Esophagus (tissue), 2 donors: ENCODE data around the gene GPX5. TPM values are rescaled to one million over a fixed set of nuclear protein-coding genes. Genes with fewer than 3 reads are reported as not detected.
A peak's percentile ranks its signal among the peaks of the same experiment; 100 is the strongest.
"Not testable (repeated sequence)": the region's sequence is repeated elsewhere in the genome, so short reads cannot be mapped to it uniquely, and the experiment has no call there.

Experiments
- H3K27ac ChIP-seq, 2 donors: one replicate each; pipeline ENCODE4 v1.5.1; 2013; ENCODE audit warnings: low read depth in 2 of 2, mild to moderate bottlenecking in 2 of 2, inconsistent platforms in 1 of 2, low read length in 1 of 2, moderate library complexity in 1 of 2
- H3K27me3 ChIP-seq, 2 donors: one replicate each; pipeline ENCODE4 v1.6.1; 2013; ENCODE audit warnings: low read length in 2 of 2, control low read depth in 1 of 2, mild to moderate bottlenecking in 1 of 2; ENCODE audit not compliant: insufficient read depth in 2 of 2, control insufficient read depth in 1 of 2
- H3K36me3 ChIP-seq, 2 donors: one replicate each; pipeline ENCODE4 v1.6.1; 2013; ENCODE audit warnings: low read length in 1 of 2; ENCODE audit not compliant: control insufficient read depth in 2 of 2, insufficient read depth in 2 of 2
- H3K4me1 ChIP-seq, 2 donors: one replicate each; pipeline ENCODE4 v1.6.1; 2013; ENCODE audit warnings: low read length in 1 of 2; ENCODE audit not compliant: control insufficient read depth in 2 of 2, insufficient read depth in 2 of 2
- H3K4me3 ChIP-seq, 2 donors: one replicate each; pipeline ENCODE4 v1.5.1; 2013; ENCODE audit warnings: low read length in 2 of 2, mild to moderate bottlenecking in 2 of 2, low read depth in 1 of 2, moderate library complexity in 1 of 2
- H3K9me3 ChIP-seq, 2 donors: one replicate each; pipeline ENCODE4 v1.6.1; 2013; ENCODE audit warnings: mild to moderate bottlenecking in 2 of 2, low read depth in 1 of 2, low read length in 1 of 2, moderate library complexity in 1 of 2; ENCODE audit not compliant: control insufficient read depth in 2 of 2, insufficient read depth in 1 of 2
- WGBS, 2 donors: extraction: QIAGEN DNeasy Blood & Tissue Kit; methylation state at CpG; one replicate each; pipeline ENCODE4 v1.1.7; 2013; 5-methylcytosine and 5-hydroxymethylcytosine counted together
- polyA plus RNA-seq, 2 donors: library from polyadenylated mRNA; stranded (reverse); fragments of 200-250 nt; gene quantifications; one replicate each; pipeline ENCODE4 v1.2.3, GENCODE V29; 2013
- donor health status: healthy with polysubstance abuse.
- donor health status: Bipolar disorder and iron deficiency.

GPX5 gene
- polyA plus RNA-seq, 2 donors: not detected

- peaks cover 0 to 5% of the 10 kb centered on the region in 2 donors for H3K27me3 ChIP-seq
- no peak overlapping the region for H3K27ac ChIP-seq
- peaks cover 0 to 2% of the 10 kb centered on the region in 2 donors for H3K9me3 ChIP-seq
- peaks cover 0 to 3% of the 10 kb centered on the region in 2 donors for H3K4me1 ChIP-seq
- peak overlapping the region in 1 of 2 donors; percentile 39 for H3K4me3 ChIP-seq
- no peaks in the 10 kb centered on the region for H3K36me3 ChIP-seq
- 15 to 17% methylated on average over 23 of the region's 23 CpGs for WGBS, 2 donors
These were observed 35.3 kb upstream of the GPX5 start for GRCh38 chr6:28490205-28490890.

DNA sequence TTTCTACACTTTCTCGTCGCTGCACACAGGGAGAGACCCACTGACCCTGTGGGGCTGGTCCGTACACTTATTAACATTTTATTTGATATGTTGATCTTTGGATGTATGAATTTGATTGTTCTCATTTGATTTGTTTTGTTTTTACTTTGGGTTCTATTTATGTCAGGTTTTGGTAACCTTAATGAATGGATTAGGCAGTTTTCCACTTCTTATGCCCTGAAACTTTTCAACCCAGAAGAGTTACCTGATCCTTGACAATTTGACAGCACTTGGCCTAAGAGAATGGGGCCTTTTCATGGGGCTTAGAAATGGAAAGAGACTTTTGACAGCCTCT lies 33.7 kb upstream of the GPX5 start:
- WGBS, 2 donors: 55 to 64% methylated on average over 3 of the region's 3 CpGs
- peaks cover 0 to 2% of the 10 kb centered on the region in 2 donors for H3K9me3 ChIP-seq

DNA sequence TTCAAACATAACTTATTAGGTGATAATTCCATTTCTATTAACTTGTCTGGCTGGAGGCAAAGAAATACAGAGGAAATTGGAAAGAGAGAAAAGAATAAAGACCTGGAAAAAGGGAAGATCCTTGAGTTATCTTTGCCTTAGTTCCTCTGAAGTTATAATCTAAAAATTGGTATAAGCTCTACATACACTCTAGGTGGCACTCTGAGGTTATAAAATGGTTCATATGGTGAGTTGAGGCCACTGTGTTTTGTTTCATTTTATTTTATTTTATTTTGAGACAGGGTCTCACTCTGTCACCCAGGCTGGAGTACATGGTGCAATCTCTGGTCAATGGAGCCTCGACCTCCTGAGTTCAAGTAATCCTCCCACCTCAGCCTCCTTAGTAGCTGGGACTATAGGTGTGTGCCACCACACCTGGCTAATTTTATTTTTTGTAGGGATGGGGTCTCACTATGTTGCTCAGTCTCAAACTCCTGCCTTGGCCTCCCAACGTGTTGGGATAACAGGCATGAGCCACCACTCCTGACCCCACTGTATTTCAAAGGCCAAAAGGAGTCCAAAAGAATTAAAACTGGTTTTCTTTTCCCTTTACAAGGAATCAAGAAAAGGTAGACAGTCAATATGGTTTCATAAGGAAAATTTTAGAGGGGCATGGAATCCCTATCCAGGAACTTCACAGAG lies 29.4 kb upstream of the GPX5 start:
- WGBS, 2 donors: 37 to 43% methylated on average over 2 of the region's 2 CpGs
- no peaks in the 10 kb centered on the region for H3K4me1 ChIP-seq
- H3K9me3 ChIP-seq: no peaks in the 10 kb centered on the region
- H3K36me3 ChIP-seq: no peaks in the 10 kb centered on the region
- H3K27ac ChIP-seq: no peak overlapping the region
- no peaks in the 10 kb centered on the region for H3K27me3 ChIP-seq
- H3K4me3 ChIP-seq: no peak overlapping the region

More for the DNA sequence above, 33.7 kb upstream of the GPX5 start:
- Histone ChIP-seq H3K4me3 (no peak overlapping the region), H3K27ac (no peak overlapping the region), H3K27me3 (peaks cover 0 to 5% of the 10 kb centered on the region in 2 donors), H3K36me3 (no peaks in the 10 kb centered on the region), H3K4me1 (peaks cover 0 to 3% of the 10 kb centered on the region in 2 donors)

- H3K9me3 ChIP-seq: no peaks in the 10 kb centered on the region
- no peaks in the 10 kb centered on the region for H3K27me3 ChIP-seq
- H3K27ac ChIP-seq: no peak overlapping the region
- H3K4me1 ChIP-seq: no peaks in the 10 kb centered on the region
- H3K4me3 ChIP-seq: no peak overlapping the region
- 53 to 60% methylated on average over 1 of the region's 1 CpG for WGBS, 2 donors
- H3K36me3 ChIP-seq: no peaks in the 10 kb centered on the region
These were observed 28.4 kb upstream of the GPX5 start for GRCh38 chr6:28497306-28497705.

DNA sequence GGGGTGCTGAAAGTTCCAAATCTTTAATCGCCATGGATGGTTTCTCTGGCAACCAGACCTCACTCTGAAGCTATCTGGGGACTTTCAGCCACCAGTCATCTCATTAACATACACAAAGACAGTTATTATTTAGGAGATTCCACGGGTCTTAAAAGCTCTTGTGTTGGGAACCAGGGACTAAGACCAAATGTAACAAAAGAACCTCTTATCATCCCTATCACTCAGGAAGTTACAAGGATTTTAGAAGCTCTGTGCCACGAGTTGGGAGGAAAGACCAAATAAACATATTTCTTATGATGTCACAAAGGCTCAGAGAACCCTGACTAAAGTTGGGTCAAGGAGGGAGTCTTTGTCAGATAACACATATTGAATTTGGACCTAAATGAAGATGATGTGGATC lies 27.8 kb upstream of the GPX5 start:
- no peaks in the 10 kb centered on the region for H3K36me3 ChIP-seq
- H3K27ac ChIP-seq: no peak overlapping the region
- 39 to 44% methylated on average over 3 of the region's 3 CpGs for WGBS, 2 donors
- no peaks in the 10 kb centered on the region for H3K27me3 ChIP-seq
- H3K9me3 ChIP-seq: no peaks in the 10 kb centered on the region
- H3K4me1 ChIP-seq: no peaks in the 10 kb centered on the region
- no peak overlapping the region for H3K4me3 ChIP-seq

- Histone ChIP-seq H3K4me3 (no peak overlapping the region), H3K27me3 (no peaks in the 10 kb centered on the region), H3K4me1 (no peaks in the 10 kb centered on the region), H3K36me3 (no peaks in the 10 kb centered on the region), H3K27ac (no peak overlapping the region), H3K9me3 (no peaks in the 10 kb centered on the region)
- 86 to 91% methylated on average over 6 of the region's 6 CpGs for WGBS, 2 donors
These were observed 24.4 kb upstream of the GPX5 start for GRCh38 chr6:28501259-28501658.

DNA sequence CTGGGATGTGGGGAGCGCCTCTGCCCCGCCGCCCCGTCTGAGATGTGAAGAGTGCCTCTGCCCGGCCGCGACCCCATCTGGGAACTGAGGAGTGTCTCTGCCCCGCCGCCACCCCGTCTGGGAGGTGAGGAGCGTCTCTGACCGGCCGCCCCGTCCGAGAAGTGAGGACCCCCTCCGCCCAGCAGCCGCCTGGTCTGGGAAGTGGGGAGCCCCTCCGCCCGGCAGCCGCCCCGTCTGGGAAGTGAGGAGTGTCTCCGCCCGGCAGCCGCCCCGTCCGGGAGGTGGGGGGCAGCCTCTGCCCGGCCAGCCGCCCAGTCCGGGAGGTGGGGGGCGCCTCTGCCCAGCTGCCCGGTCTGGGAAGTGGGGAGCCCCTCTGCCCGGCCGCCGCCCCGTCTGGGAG lies 23.5 kb upstream of the GPX5 start:
- H3K27me3 ChIP-seq, H3K36me3 ChIP-seq, H3K27ac ChIP-seq, H3K4me3 ChIP-seq, H3K4me1 ChIP-seq, H3K9me3 ChIP-seq: not testable (repeated sequence)
- WGBS, 2 donors: 93 to 95% methylated on average over 13 to 35 of the region's 35 CpGs

- H3K27ac ChIP-seq, H3K27me3 ChIP-seq, H3K4me1 ChIP-seq, H3K9me3 ChIP-seq, H3K36me3 ChIP-seq, H3K4me3 ChIP-seq: not testable (repeated sequence)
- 57 to 59% methylated on average over 7 of the region's 7 CpGs for WGBS, 2 donors
These were observed 22.9 kb upstream of the GPX5 start for GRCh38 chr6:28502709-28503305.

DNA sequence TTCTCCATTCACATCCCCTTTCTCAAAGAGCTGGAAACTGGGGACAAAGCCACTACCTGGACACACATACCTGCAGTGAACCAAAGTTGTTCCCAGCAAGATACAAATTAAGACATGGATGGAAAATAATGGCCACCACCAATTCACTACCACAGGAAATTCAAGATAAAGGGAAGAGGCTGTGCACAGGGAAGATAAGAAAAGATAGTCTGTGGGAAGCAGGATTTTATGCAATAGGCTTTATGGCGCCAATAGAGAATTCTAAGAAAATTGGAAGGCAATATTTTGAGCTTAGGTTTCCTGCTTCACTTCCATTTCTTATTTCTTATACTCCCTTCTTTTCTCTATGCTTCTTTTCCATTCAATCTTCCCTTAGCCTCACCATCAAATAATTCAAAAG lies 19.9 kb upstream of the GPX5 start:
- Histone ChIP-seq H3K4me1 (no peaks in the 10 kb centered on the region), H3K27ac (no peak overlapping the region), H3K36me3 (no peaks in the 10 kb centered on the region), H3K27me3 (no peaks in the 10 kb centered on the region), H3K9me3 (no peaks in the 10 kb centered on the region), H3K4me3 (no peak overlapping the region)
- WGBS, 2 donors: 89 to 91% methylated on average over 1 of the region's 1 CpG
